SK-N-SH (cell line): ENCODE measurements around the gene MAML3. TPM values are rescaled to one million over a fixed set of nuclear protein-coding genes. Genes with fewer than 3 reads are reported as not detected.

Experiments used
- CTCF ChIA-PET: fragments of 300-600, 350-600 bp; formaldehyde crosslinking; extraction: SDS; loops from one replicate; lab custom pipeline; 2021; lab: Yijun Ruan, JAX
- POLR2A ChIA-PET: fragments of 350-600 bp; sonication (Branson Sonifier 250); formaldehyde crosslinking; extraction: SDS; loops from one replicate; lab custom pipeline; 2020; ENCODE audit warnings: antibody characterized with exemption, inconsistent platforms; lab: Yijun Ruan, JAX
- DNase-seq: peaks from one replicate; pipeline ENCODE4 v3.0.0; 2012
- H2AFZ ChIP-seq: fragments of 200-600 bp; sonication (generic); 2 replicates; pipeline ENCODE4 v1.8.1; 2016; ENCODE audit warnings: antibody characterized with exemption, mild to moderate bottlenecking, low read depth
- H3F3A ChIP-seq: fragments of 200-600 bp; sonication (generic); replicated peaks from 2 replicates; pipeline ENCODE3; 2016; ENCODE audit warnings: antibody characterized with exemption, mild to moderate bottlenecking; ENCODE audit not compliant: insufficient read depth
- H3K27ac ChIP-seq, 2 experiments: fragments of 200-500 bp in 1 of 2; fragments of 200-600 bp in 1 of 2; sonication (Bioruptor generic) in 1 of 2; sonication (generic), shearing (Covaris generic) in 1 of 2; 2 replicates each; pipeline versions ENCODE4 v1.5.1 to v1.6.1; 2014 to 2016; ENCODE audit warnings: low read depth in 2 of 2, inconsistent platforms in 1 of 2, low read length in 1 of 2, mild to moderate bottlenecking in 1 of 2, mixed read lengths in 1 of 2
- H3K27me3 ChIP-seq: fragments of 200-600 bp; sonication (generic), shearing (Covaris generic); 2 replicates; pipeline ENCODE4 v1.6.1; 2016; ENCODE audit warnings: mixed run types; ENCODE audit not compliant: insufficient read depth
- H3K36me3 ChIP-seq, 2 experiments: fragments of 200-500 bp in 1 of 2; fragments of 200-600 bp in 1 of 2; sonication (Bioruptor generic) in 1 of 2; sonication (generic) in 1 of 2; replicated peaks in 1 of 2; 2 replicates each; pipeline versions ENCODE3 to v1.5.1; 2014 to 2016; ENCODE audit warnings: low read length in 1 of 2, mild to moderate bottlenecking in 1 of 2; ENCODE audit not compliant: insufficient read depth in 2 of 2, control insufficient read depth in 1 of 2
- H3K4me1 ChIP-seq, 2 experiments: fragments of 200-500 bp in 1 of 2; fragments of 200-600 bp in 1 of 2; sonication (Bioruptor generic) in 1 of 2; sonication (generic), shearing (Covaris generic) in 1 of 2; 2 replicates each; pipeline versions ENCODE4 v1.5.1 to v1.6.1; 2014 to 2016; ENCODE audit warnings: low read depth in 1 of 2, low read length in 1 of 2, mixed run types in 1 of 2; ENCODE audit not compliant: insufficient read depth in 2 of 2, control insufficient read depth in 1 of 2
- H3K4me2 ChIP-seq: fragments of 200-600 bp; sonication (generic), shearing (Covaris generic); 2 replicates; pipeline ENCODE4 v1.6.1; 2017; ENCODE audit warnings: mixed run types
- H3K4me3 ChIP-seq, 2 experiments: fragments of 200-500 bp in 1 of 2; fragments of 200-600 bp in 1 of 2; sonication (Bioruptor generic) in 1 of 2; sonication (generic), shearing (Covaris generic) in 1 of 2; 2 replicates each; pipeline versions ENCODE4 v1.5.1 to v1.8.1; 2014 to 2016; ENCODE audit warnings: low read depth in 2 of 2, inconsistent platforms in 1 of 2, low read length in 1 of 2, mild to moderate bottlenecking in 1 of 2, mixed read lengths in 1 of 2, moderate library complexity in 1 of 2
- H3K79me2 ChIP-seq: fragments of 200-600 bp; sonication (generic); 2 replicates; pipeline ENCODE4 v1.8.1; 2017; ENCODE audit warnings: mild to moderate bottlenecking; ENCODE audit not compliant: insufficient read depth
- H3K9ac ChIP-seq: fragments of 200-600 bp; sonication (generic); 2 replicates; pipeline ENCODE4 v1.6.1; 2017; ENCODE audit warnings: mixed run types
- H3K9me2 ChIP-seq: fragments of 200-600 bp; sonication (generic); 2 replicates; pipeline ENCODE4 v1.6.1; 2017; ENCODE audit warnings: mixed run types
- H3K9me3 ChIP-seq: fragments of 200-600 bp; sonication (generic); 2 replicates; pipeline ENCODE4 v1.6.1; 2017; ENCODE audit warnings: mixed run types, mild to moderate bottlenecking, moderate library complexity
- H4K20me1 ChIP-seq: fragments of 200-600 bp; sonication (generic); 2 replicates; pipeline ENCODE4 v1.6.1; 2017; ENCODE audit warnings: mild to moderate bottlenecking, mixed run types; ENCODE audit not compliant: insufficient read depth
- CHD2 ChIP-seq: fragments of 150-350 bp; IDR thresholded peaks from 2 replicates; pipeline ENCODE4 v1.6.1; 2018; ENCODE audit warnings: low read length; ENCODE audit not compliant: partially characterized antibody
- EP300 ChIP-seq, 2 experiments: IDR thresholded peaks; 2 replicates each; pipeline versions ENCODE4 v1.4.0 to v1.6.1; 2012; ENCODE audit warnings: borderline replicate concordance in 1 of 2, low read depth in 1 of 2, low read length in 1 of 2
- EZH2phosphoT487 ChIP-seq: fragments of 200-600 bp; sonication (generic); IDR thresholded peaks from 2 replicates; pipeline ENCODE4 v1.6.1; 2017; ENCODE audit warnings: low read depth, mixed run types, mild to moderate bottlenecking, antibody characterized with exemption, moderate library complexity, borderline replicate concordance
- FOSL2 ChIP-seq: IDR thresholded peaks from 2 replicates; pipeline ENCODE4 v1.4.0; 2012; ENCODE audit warnings: low read depth, mild to moderate bottlenecking, moderate library complexity, borderline replicate concordance
- GATA2 ChIP-seq: sonication (generic); formaldehyde crosslinking; IDR thresholded peaks from 2 replicates; pipeline ENCODE4 v1.5.0; 2020; ENCODE audit warnings: mild to moderate bottlenecking, missing genetic modification reagents
- MEF2A ChIP-seq: IDR thresholded peaks from 2 replicates; pipeline ENCODE4 v1.4.0; 2012; ENCODE audit warnings: low read depth, borderline replicate concordance
- NFIC ChIP-seq: IDR thresholded peaks from 2 replicates; pipeline ENCODE4 v1.4.0; 2012; ENCODE audit warnings: borderline replicate concordance
- NRF1 ChIP-seq: IDR thresholded peaks from 2 replicates; pipeline ENCODE4 v1.6.1; 2012; ENCODE audit warnings: low read depth, mild to moderate bottlenecking, low read length
- RAD21 ChIP-seq: IDR thresholded peaks from 2 replicates; pipeline ENCODE4 v1.6.1; 2012; ENCODE audit warnings: mild to moderate bottlenecking, low read length
- SIN3A ChIP-seq: IDR thresholded peaks from 2 replicates; pipeline ENCODE4 v1.6.1; 2012; ENCODE audit warnings: low read depth, mild to moderate bottlenecking, low read length, moderate library complexity, borderline replicate concordance
- SMC3 ChIP-seq: IDR thresholded peaks from 2 replicates; pipeline ENCODE4 v1.6.1; 2012; ENCODE audit warnings: low read depth, low read length, improper control_type of control experiment
- TCF12 ChIP-seq: IDR thresholded peaks from 2 replicates; pipeline ENCODE4 v1.4.0; 2012
- TEAD4 ChIP-seq: IDR thresholded peaks from 2 replicates; pipeline ENCODE4 v1.4.0; 2012; ENCODE audit warnings: mild to moderate bottlenecking, borderline replicate concordance; ENCODE audit not compliant: insufficient read depth
- WGBS: methylation state at CpG from one replicate; pipeline ENCODE4 v1.1.6; 2017; ENCODE audit warnings: low lambda C conversion rate; 5-methylcytosine and 5-hydroxymethylcytosine counted together
- polyA plus RNA-seq, 3 experiments: library from polyadenylated mRNA; depleted of rRNA; stranded (reverse); fragments of >200 nt; gene quantifications; 2 replicates each; pipeline ENCODE4 v1.2.3, GENCODE V29; 2012
- TF ChIP-seq, protein P1 (sequence below): IDR thresholded peaks from 2 replicates; pipeline ENCODE4 v1.4.0; 2012; ENCODE audit warnings: low read depth, borderline replicate concordance
- TF ChIP-seq, protein P2 (sequence below): IDR thresholded peaks from 2 replicates; pipeline ENCODE4 v1.6.1; 2012; ENCODE audit warnings: mild to moderate bottlenecking, low read depth, low read length, moderate library complexity
- TF ChIP-seq, protein P3 (sequence below): fragments of 150-350 bp; IDR thresholded peaks from 2 replicates; pipeline ENCODE4 v1.6.1; 2017; ENCODE audit warnings: antibody characterized with exemption, low read length, low read depth, borderline replicate concordance
- TF ChIP-seq, protein P4 (sequence below): IDR thresholded peaks from 2 replicates; pipeline ENCODE4 v1.4.0; 2012; ENCODE audit warnings: low read depth

MAML3 gene
- polyA plus RNA-seq, 1 of the 3 experiments (the other 2 are of a cell fraction), result 5.3 TPM

DNA sequence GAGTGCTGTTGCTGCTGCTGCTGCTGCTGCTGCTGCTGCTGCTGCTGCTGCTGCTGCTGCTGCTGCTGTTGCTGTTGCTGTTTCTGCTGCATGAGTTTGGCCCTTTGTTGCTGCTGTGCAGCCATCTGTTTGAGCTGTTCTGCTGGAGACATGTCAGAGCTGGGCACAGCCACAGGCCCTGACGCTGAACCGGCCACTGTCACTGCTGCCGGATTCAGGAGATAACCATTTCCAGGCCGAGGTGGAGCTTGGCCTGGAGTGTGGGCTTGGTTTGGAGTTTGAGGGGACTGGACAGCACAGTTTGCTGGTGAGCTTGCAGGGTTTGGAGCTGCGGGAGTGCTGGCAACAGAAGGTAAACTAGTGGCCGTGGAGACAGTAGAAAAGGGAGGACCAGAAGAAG lies 264.1 kb downstream of the MAML3 start (continued):
- TF ChIP-seq EZH2phosphoT487 (no peak), RAD21 (peak; percentile 44), GATA2 (CRISPR knock-in tag) (peak; percentile 97), TEAD4 (no peak), FOSL2 (no peak), NFIC (no peak), SMC3 (peak; percentile 27; the same call in 1 of the 2 replicates), SIN3A (no peak), TCF12 (peak; percentile 45; the same call in 1 of the 2 replicates), NRF1 (no peak)
- TF ChIP-seq, protein P1, sequence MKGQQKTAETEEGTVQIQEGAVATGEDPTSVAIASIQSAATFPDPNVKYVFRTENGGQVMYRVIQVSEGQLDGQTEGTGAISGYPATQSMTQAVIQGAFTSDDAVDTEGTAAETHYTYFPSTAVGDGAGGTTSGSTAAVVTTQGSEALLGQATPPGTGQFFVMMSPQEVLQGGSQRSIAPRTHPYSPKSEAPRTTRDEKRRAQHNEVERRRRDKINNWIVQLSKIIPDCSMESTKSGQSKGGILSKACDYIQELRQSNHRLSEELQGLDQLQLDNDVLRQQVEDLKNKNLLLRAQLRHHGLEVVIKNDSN, result no peak
- TF ChIP-seq, protein P2, sequence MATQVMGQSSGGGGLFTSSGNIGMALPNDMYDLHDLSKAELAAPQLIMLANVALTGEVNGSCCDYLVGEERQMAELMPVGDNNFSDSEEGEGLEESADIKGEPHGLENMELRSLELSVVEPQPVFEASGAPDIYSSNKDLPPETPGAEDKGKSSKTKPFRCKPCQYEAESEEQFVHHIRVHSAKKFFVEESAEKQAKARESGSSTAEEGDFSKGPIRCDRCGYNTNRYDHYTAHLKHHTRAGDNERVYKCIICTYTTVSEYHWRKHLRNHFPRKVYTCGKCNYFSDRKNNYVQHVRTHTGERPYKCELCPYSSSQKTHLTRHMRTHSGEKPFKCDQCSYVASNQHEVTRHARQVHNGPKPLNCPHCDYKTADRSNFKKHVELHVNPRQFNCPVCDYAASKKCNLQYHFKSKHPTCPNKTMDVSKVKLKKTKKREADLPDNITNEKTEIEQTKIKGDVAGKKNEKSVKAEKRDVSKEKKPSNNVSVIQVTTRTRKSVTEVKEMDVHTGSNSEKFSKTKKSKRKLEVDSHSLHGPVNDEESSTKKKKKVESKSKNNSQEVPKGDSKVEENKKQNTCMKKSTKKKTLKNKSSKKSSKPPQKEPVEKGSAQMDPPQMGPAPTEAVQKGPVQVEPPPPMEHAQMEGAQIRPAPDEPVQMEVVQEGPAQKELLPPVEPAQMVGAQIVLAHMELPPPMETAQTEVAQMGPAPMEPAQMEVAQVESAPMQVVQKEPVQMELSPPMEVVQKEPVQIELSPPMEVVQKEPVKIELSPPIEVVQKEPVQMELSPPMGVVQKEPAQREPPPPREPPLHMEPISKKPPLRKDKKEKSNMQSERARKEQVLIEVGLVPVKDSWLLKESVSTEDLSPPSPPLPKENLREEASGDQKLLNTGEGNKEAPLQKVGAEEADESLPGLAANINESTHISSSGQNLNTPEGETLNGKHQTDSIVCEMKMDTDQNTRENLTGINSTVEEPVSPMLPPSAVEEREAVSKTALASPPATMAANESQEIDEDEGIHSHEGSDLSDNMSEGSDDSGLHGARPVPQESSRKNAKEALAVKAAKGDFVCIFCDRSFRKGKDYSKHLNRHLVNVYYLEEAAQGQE, result no peak
- TF ChIP-seq, protein P3, sequence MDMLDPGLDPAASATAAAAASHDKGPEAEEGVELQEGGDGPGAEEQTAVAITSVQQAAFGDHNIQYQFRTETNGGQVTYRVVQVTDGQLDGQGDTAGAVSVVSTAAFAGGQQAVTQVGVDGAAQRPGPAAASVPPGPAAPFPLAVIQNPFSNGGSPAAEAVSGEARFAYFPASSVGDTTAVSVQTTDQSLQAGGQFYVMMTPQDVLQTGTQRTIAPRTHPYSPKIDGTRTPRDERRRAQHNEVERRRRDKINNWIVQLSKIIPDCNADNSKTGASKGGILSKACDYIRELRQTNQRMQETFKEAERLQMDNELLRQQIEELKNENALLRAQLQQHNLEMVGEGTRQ, result no peak
- TF ChIP-seq, protein P4, sequence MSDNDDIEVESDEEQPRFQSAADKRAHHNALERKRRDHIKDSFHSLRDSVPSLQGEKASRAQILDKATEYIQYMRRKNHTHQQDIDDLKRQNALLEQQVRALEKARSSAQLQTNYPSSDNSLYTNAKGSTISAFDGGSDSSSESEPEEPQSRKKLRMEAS, result no peak

DNA sequence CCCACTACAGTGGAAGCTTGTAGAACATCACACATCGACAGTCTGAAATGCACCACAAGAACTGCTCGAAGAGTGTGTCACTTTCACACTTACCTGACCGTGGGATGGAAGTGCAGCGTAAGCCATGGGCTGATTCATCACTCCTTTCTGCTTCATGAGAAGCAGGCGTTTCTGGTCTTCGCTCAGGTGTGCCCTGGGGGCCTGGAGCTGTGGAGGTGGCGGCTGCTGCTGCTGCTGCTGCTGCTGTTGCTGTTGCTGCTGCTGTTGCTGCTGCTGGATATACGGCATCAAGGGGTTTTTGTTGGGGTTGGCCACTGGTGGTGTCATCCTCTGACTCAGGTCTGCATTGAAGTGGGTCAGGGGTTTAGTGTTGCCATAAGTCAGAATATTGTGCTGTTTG lies 264.7 kb downstream of the MAML3 start:
- Histone ChIP-seq H3K27me3 (no peaks in the 10 kb centered on the region), H4K20me1 (no peaks in the 10 kb centered on the region), H3F3A (peaks cover 10% of the 10 kb centered on the region), H2AFZ (no peak overlapping the region)
- TF ChIP-seq MEF2A (no peak), RAD21 (no peak), EP300 (IDR thresholded peaks at IDR 0.05; ENCODE audit: borderline replicate concordance in 1 of 2, low read depth in 1 of 2, low read length in 1 of 2) (no peak), CHD2 (no peak), EZH2phosphoT487 (no peak), SIN3A (no peak)
- TF ChIP-seq, protein P4, result no peak
- TF ChIP-seq, all 33 proteins: peak for 0
- Histone ChIP-seq H3K4me3 (no peak overlapping the region; a peak in 1 of 4 replicates), H3K9me3 (no peaks in the 10 kb centered on the region), H3K27ac (peak overlapping the region; percentile 16 to 98; a peak in 3 of 4 replicates), H3K9ac (no peak overlapping the region), H3K79me2 (no peaks in the 10 kb centered on the region; the same call in 1 of the 2 replicates), H3K4me2 (peak overlapping the region; percentile 60), H3K4me1 (peaks cover 36 to 42% of the 10 kb centered on the region in 2 experiments), H3K36me3 (no peaks in the 10 kb centered on the region), H3K9me2 (no peaks in the 10 kb centered on the region)
- no peak for DNase-seq
- WGBS, result 73% methylated on average over 8 of the region's 8 CpGs
- ChIA-PET POLR2A (interaction anchor here (0.9 to 3.8 kb wide), 17 partner anchors 12 to 363 kb away, joined by 3 to 27 read pairs (median 7); no protein-coding TSS in a partner anchor), CTCF (interaction anchor here (1.0 to 1.8 kb wide), 8 partner anchors 11 to 162 kb away, joined by 3 to 7 read pairs (median 4); no protein-coding TSS in a partner anchor)
